ENCODE results near the gene METTL1.

METTL1 gene

GRCh38 chr12:57751788-57752667 is 19.9 kb downstream of the METTL1 start, which contains the start of gene CDK4:
Gene CDK4, minus strand, starts transcription at chr12:57752310. Its CDS starts 593 bp downstream, at chr12:57751717.
- DNase-seq = peak; percentile 98

GRCh38 chr12:57751432-57751787 is 20.5 kb downstream of the METTL1 start:
- no peak for DNase-seq

DNA sequence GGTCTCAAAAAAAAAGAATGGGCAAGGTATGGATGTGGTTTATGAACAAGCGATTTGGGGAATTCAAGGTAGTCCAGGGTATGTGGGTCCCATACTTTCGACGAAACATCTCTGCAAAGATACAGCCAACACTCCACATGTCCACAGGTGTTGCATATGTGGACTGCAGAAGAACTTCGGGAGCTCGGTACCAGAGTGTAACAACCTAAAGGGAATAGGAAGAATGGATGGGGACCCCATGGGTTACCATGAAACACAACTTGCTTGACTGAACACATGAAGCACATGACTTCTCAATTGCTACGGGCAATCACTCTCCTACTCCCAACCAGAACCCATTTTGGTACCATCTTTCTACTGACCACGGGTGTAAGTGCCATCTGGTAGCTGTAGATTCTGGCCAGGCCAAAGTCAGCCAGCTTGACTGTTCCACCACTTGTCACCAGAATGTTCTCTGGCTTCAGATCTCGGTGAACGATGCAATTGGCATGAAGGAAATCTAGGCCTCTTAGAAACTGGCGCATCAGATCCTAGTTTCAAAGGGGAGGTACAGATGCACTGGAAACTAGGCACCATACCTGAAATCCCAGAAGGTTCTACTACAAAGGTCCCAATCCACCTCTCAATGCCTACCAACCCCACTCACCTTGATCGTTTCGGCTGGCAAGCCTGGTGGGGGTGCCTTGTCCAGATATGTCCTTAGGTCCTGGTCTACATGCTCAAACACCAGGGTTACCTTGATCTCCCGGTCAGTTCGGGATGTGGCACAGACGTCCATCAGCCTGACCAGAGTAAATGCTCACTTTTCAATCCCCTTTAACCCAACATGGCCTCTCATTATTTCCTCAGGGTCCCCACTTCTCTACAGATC is 21.1 kb downstream of the METTL1 start:
- DNase-seq = no peak

GRCh38 chr12:57749061-57749460 is 22.8 kb downstream of the METTL1 start:
- no peak for DNase-seq

DNA sequence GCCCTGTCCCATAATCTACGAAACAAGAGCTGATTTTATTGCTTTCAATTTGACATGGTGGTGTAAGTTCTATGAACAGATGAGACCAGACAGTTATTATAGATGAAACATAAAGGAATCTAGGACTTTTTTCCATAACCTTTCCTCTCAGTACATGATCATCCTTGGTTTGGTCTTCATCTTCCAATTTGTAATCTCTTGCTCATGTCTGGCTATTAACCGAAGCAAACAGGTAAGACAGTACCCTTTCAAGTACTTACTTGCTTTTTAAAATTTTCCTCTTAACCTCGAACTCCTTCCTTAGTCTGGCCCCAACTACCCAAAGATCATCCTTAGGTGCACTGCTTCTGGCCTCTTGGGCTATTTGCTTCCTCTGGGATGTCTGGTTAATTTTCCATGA is 25.9 kb downstream of the METTL1 start:
- DNase-seq = no peak

DNA sequence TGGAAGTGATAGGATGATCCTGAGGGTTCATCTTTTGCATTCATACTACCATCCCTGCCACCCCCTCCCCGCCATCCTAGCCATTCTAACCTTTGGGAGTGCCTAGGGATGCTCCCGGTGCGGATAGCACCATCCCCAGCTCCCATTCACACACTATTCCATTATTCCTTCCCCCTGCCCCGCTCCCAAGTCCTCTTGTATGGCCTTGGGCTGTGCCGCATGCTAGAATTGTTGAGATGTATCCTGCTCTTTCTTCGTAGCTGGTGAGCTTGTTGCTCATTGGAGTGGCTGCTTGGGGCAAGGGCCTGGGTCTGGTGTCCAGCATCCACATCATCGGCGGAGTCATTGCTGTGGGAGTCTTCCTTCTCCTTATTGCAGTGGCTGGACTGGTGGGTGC is 26.4 kb downstream of the METTL1 start:
- peak; percentile 9 for DNase-seq

- peak; percentile 96 for DNase-seq
Observed at GRCh38 chr12:57744777-57745484, 27.0 kb downstream of the METTL1 start, which contains the start of gene TSPAN31. Gene TSPAN31, plus strand, starts transcription at chr12:57745039. Its CDS starts 116 bp downstream, at chr12:57745155.

DNA sequence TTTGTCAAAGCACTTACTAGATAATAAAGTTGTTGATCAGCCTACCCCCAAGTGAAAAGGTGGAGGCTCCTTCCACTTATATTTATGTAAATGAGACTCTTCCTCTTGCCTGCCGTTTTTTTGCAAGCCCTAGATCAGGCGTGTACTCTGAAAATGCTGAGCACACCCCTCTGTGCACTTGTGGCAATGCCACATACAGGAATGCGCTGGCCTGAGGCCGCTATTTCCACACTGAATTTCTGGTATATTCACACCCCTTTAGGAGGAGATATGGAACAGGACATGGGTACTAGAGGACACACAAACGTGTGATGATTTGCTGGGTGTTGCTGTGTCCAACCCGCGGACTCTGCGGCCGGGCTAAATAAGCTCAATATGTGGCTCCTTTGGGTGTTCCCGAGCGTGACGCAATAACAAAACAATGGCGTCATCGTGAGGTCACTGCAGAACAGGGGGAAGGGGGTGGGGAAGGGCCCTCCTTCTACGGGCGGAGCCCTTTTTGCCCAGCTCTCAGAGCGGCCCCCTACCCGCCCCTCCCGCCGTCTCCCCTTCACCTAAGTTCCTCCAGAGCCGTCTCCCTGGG is 27.6 kb downstream of the METTL1 start:
- DNase-seq = peak; percentile 74

- no peak for DNase-seq
Observed at GRCh38 chr12:57743769-57744168, 28.1 kb downstream of the METTL1 start.

DNA sequence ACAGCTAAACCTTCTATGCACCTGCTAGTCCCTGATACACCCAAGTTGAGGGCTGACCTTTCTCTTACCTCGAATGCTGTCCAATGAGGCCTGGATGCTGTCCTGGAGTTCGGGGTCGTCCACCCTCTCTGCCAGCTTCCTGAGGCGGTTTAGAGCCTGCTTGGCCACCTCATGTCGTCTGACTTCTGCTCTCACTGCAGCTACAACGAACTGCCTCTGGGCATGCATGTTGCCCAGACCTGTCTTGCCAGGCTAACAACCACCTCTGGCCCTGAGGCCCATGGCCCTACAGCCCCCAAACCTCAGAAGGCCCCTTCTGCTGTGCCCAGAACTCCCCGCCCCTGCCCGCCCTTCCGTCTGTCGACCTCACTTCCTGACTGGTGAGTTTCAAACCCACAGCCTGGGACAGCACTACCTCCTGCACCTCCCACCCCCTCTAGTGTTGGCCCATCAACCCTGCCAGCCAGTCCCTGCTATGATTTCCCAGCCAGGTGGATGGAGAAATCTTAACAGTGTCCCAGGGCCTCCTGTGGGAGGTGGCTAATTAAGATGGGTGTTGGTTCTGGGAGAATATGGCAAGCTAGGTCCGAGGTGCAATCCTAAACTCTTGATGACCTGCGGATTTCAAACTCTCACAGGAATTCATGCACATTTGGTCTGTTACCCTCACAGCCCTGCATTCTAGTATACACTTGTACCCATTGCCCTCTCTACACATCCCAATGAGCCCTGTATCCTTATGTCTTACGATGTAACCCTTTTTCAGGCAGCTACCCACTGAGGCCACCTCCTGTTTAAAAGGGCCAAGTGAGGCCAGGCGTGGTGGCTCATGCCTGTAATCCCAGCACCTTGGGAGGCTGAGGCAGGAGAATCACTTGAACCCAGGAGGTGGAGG is 29.8 kb downstream of the METTL1 start:
- DNase-seq = peak; percentile 80

- peak; percentile 11 for DNase-seq
Observed at GRCh38 chr12:57741413-57741789, 30.5 kb downstream of the METTL1 start.

GRCh38 chr12:57740656-57741412 is 31.1 kb downstream of the METTL1 start:
- peak; percentile 74 for DNase-seq

GRCh38 chr12:57739914-57740538 is 31.9 kb downstream of the METTL1 start:
- DNase-seq = no peak

GRCh38 chr12:57739387-57739786 is 32.5 kb downstream of the METTL1 start:
- DNase-seq = no peak

- DNase-seq = no peak
Observed at GRCh38 chr12:57738661-57739237, 33.2 kb downstream of the METTL1 start, which contains the start of gene AGAP2. Gene AGAP2, minus strand, starts transcription at chr12:57738742. Its CDS starts 496 bp downstream, at chr12:57738246.

DNA sequence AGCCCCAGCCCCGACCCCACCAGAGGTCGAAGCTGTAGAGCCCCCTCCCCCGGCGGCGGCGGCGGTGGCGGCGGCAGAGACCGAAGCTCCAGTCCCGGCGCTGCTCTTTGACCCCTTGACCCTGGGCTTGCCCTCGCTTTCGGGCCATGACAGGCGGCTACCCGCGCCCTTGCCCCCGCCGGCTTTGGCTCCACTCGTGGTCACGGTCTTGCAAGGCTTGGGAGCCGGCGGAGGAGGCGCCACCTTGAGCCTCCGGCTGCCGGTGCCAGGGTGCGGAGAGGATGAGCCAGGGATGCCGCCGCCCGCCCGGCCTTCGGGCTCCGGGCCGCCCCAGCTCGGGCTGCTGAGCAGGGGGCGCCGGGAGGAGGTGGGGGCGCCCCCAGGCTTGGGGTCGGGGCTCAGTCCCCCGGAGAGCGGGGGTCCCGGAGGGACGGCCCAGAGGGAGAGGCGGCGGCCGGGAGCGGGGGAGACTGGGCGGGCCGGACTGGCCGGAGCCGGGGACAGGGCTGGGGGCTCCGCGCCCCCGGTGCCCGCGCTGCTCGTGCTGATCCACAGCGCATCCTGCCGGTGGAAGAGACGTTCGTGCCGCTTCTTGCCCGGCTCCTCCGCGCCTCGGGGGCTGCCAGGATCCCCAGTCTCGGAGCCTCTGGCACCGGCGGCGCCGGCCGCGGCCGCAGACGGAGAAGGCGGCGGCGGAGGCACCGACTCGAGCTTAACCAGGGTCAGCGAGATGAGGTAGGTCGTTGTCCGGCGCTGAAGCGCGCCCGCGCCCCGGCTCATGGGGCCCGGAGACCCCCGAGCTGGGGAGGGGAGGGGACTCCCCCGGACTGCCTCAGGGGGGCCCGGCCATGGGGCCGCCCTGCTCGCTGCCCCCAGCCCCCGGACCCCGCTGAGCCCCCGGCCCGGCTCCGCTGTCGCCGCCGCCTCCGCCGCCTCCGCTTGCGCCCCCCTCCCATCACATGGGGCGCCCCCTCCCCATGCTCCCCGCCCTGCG is 34.1 kb downstream of the METTL1 start:
- no peak for DNase-seq

GRCh38 chr12:57736741-57737466 is 35.0 kb downstream of the METTL1 start:
- DNase-seq = no peak

All from stimulated activated CD4-positive, alpha-beta T cell treated with anti-CD3 and anti-CD28 coated beads, Interleukin-4, amount 100 ng/mL, for 24 hours (primary cell).